Neural progenitor cell (in vitro differentiated cells): ENCODE data around the gene DPYD.

ENCODE experiments used
- CTCF ChIP-seq: fragments of 200-600 bp; sonication (generic); IDR thresholded peaks from 2 replicates; pipeline ENCODE4 v1.5.1; 2017; ENCODE audit warnings: antibody characterized with exemption, mild to moderate bottlenecking
- EZH2 ChIP-seq: fragments of 200-600 bp; sonication (generic); IDR thresholded peaks from 2 replicates; pipeline ENCODE4 v1.6.1; 2017; ENCODE audit warnings: antibody characterized with exemption, mild to moderate bottlenecking, moderate library complexity
- EZH2phosphoT487 ChIP-seq: fragments of 200-600 bp; sonication (generic); IDR thresholded peaks from 2 replicates; pipeline ENCODE4 v1.6.1; 2017; ENCODE audit warnings: antibody characterized with exemption

DNA sequence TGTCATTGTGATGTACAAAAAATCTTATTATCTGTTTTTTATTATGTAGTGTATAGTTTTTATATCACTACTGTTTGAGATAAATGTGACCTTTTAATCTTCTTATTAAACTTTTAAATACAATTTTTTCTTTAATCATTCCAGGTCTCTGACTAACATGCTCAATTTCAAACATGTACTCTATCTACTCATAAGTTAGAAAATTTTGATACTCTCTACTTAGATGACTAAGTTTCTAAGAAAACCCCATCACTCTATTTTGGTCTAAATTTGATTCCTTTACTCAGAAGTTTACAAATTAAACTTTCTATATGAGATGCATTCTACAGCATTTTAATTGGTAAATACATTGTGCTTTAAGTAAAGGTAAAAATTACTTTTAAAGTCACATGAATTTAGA is 655.2 kb downstream of the DPYD start:
- TF ChIP-seq CTCF (no peak), EZH2 (no peak), EZH2phosphoT487 (no peak)
